ENCODE data around the gene RMDN2. TPM values are rescaled to one million over a fixed set of nuclear protein-coding genes. Genes with fewer than 3 reads are reported as not detected.
A peak's percentile ranks its signal among the peaks of the same experiment; 100 is the strongest.

RMDN2 gene
- total and polyA plus RNA-seq, 9 of the 15 experiments (the other 6 are each of a cell fraction or from before 2014, with no cell fraction given), result 1.5 to 4.3 (median 2.3) TPM

DNA sequence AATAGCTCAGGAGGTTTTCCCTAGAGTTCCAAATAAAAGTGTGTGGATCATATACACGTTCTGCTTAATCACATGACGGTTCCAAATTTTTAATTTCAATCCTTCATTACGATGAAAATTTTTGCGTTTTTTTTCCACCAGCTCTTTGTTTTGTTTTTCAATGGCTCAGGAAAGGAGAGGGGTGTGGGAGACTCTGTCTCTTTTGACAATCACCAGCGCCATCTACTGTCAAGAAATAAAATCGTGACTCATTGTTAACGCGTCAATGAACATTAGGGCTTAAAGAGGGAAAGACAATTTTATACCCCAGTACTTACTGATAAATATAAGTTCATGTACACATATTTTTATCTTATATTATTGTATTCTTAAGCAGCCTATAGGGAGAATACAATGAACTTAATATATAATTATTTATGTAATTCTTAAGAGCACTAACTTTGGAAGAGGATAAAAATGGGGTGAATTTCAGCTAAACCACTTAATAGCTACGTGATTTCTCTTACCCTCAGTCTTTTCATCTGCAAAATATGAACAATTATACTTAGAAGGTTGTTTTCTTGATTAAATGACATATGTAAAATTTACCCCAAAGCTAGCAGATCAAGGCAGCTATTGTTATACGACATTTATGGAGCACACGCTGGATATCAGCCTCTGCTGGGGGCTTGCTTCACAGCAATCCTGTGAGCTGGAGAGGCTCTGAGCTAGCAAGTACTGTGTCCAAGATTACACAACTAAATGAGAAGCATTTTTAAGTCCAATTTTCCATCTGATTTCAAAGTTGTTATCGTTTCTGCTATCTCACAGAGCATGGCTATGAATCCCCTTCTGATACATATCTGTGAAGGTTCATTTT is 47.4 kb upstream of the RMDN2 start (continued):
- TF ChIP-seq, protein P1, sequence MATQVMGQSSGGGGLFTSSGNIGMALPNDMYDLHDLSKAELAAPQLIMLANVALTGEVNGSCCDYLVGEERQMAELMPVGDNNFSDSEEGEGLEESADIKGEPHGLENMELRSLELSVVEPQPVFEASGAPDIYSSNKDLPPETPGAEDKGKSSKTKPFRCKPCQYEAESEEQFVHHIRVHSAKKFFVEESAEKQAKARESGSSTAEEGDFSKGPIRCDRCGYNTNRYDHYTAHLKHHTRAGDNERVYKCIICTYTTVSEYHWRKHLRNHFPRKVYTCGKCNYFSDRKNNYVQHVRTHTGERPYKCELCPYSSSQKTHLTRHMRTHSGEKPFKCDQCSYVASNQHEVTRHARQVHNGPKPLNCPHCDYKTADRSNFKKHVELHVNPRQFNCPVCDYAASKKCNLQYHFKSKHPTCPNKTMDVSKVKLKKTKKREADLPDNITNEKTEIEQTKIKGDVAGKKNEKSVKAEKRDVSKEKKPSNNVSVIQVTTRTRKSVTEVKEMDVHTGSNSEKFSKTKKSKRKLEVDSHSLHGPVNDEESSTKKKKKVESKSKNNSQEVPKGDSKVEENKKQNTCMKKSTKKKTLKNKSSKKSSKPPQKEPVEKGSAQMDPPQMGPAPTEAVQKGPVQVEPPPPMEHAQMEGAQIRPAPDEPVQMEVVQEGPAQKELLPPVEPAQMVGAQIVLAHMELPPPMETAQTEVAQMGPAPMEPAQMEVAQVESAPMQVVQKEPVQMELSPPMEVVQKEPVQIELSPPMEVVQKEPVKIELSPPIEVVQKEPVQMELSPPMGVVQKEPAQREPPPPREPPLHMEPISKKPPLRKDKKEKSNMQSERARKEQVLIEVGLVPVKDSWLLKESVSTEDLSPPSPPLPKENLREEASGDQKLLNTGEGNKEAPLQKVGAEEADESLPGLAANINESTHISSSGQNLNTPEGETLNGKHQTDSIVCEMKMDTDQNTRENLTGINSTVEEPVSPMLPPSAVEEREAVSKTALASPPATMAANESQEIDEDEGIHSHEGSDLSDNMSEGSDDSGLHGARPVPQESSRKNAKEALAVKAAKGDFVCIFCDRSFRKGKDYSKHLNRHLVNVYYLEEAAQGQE (IDR thresholded peaks at IDR 0.05; ENCODE audit: borderline replicate concordance), result peak; percentile 58; the same call in 1 of the 2 replicates
- TF ChIP-seq, protein P1 (CRISPR knock-in tag; IDR thresholded peaks at IDR 0.05; ENCODE audit: low read depth), result no peak
- TF ChIP-seq, protein P2, sequence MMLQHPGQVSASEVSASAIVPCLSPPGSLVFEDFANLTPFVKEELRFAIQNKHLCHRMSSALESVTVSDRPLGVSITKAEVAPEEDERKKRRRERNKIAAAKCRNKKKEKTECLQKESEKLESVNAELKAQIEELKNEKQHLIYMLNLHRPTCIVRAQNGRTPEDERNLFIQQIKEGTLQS (IDR thresholded peaks at IDR 0.05), result peak; percentile 41; the same call in 1 of the 2 replicates
- TF ChIP-seq, protein P2 (CRISPR knock-in tag; conservative IDR thresholded peaks at IDR 0.05), result no peak

Measured in K562 (cell line).